GM18498 (cell line): Measurements from ENCODE around the gene HTR2A.

Experiments
- ATAC-seq: cut with Tn5 transposase; IDR thresholded peaks from one replicate; pipeline ENCODE4 v1.9.1; 2021; ENCODE audit warnings: mild to moderate bottlenecking, moderate library complexity; ENCODE audit not compliant: unreplicated experiment

Gene HTR2A

DNA sequence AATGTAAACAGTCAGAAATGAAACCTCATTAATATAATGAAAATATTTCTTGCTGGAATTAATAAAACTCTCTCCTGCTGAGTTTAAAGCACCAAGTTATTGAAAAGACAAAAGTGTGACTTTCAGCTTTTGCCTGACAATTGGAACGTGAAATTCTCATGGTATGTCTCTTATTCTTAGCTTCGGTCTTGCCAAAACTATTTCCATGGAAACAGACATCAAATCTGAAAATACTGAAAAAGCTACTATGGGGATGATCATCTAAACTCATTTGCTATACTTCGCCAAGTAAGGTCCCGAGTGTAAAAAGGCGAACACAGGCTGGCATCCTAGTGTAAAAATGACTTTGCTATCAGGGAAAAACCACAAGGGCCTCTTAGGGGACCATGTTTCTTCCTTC, 22.8 kb downstream of the HTR2A start:
- ATAC-seq = no peak

DNA sequence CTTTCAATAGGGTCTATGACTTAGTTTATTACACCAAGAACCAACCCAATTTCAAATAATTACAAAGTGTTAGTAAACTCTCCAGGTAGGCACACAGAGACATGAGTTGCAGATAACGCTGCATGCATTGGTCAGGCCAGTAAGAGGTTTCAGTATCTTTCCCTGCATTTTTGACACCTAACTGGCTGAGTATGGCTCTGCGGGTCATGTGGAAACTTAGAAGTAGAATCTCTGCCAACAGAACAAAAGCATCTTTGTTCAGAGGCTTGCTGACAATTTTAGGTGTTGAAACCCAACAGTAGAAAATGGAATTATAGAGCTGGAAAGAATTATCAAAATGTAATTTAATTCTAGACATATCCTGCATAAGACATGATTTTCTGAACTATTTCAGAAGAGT, 25.3 kb downstream of the HTR2A start:
- ATAC-seq = no peak

DNA sequence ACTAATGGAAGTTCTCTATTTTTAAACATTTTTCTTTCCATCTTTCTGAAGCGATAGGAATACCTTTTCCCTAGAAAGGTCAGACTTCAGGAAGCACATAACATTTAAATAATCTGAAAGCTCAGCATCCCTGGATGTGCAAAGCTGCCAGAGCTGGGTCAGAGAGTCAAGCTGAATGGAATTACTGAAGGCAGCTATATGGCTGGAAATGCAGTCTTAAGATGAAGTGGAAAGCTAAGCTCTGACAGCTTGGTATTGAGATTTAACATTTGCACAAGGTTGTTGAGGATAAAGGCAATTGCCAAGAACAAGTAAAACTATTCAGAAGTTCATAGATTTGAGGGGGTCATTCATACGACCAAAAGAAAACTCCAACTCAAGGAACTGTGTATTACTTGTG, 28.8 kb downstream of the HTR2A start:
- no peak for ATAC-seq

DNA sequence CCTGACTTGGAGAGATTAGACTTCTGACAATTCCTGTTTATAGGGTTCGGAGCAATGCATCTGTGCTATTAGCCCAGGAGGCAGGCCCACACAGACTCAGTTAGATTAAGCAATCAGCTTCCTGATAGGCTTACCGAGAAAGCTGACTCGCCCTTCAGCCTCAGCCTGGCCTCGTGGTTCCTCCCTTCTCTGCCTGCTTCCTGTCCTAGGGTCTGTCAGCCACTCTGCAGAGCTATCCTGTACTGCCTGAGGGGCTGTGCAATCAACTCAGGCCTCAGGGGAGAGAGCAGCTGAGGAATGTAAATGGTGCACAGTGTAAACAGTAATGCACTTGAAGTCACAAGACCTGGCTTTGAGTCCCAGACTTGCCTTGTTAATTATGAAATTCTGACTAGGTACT, 30.7 kb downstream of the HTR2A start:
- peak; percentile 67 for ATAC-seq

DNA sequence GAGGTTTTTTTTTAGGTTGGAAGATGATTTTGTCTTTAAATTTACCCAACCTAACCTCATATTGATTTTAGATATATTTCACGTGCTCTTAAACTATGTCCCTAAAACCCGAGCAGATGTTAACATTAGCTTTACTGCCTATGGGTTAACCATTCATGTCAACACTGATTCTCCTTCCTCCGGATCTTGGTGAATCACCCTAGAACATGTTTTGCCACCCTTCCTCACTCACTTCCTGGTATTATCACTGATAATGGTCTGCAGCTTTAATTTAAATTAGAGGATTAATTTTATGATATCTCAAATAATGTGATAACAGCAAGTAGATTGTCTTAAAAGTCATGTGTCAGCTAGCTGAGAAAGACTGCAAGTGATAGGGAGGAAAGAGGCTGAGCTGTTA, 31.9 kb downstream of the HTR2A start:
- ATAC-seq = no peak

DNA sequence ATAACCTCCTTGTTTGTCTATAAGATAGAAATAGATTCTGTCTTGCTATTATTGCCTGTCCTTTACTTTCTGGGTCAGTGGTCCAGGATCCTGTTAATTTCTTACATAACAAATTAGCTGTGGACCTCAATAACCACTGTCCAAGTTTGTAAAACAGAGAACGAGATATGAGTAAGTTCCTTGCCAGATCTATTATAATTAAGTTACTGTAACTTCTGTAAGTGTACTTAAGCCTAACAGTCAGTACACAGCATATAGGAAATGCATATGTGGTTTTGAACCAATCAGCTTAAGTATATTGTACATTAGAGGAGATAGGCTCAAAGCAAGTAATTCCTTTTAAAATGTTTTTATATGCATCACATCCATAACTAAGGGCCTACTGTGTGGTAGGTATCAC, 34.9 kb downstream of the HTR2A start:
- ATAC-seq = no peak

DNA sequence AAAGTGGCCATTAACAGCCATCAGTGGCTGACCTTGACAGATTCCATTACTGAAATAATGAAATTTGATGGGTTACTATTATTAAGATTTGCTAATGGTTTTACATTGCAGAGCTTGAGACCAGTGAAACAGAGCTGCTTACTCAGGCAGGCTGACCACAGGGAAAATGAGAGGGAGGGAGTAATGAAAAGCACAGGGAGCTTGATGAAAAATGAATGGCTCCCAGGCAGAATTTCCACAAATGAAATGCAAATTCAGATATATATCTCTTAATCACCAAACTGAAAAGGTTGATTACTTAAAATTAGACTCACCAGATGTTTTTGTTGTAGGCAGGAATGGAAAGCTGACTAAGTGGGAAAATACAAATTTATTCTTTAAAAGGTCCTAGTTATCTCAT, 36.1 kb downstream of the HTR2A start:
- ATAC-seq = no peak

DNA sequence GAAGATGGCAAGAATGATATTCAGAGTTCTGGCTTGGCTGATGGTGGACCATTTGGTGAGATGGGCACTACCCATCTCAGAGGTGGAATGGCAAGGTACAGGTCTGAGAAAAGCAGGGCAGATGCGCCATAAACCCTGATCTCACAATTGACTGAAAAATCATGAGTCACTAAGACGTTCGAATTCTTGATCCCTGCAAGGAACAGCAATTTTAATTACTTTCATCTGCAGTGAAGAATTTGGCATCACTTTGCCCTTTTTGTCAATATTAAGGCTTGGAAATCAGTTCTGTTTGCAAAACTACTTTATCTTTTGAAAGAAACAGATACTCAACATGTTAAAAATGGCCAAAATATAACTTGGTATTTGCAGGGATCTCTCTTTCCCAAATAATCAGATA, 38.1 kb downstream of the HTR2A start:
- no peak for ATAC-seq

DNA sequence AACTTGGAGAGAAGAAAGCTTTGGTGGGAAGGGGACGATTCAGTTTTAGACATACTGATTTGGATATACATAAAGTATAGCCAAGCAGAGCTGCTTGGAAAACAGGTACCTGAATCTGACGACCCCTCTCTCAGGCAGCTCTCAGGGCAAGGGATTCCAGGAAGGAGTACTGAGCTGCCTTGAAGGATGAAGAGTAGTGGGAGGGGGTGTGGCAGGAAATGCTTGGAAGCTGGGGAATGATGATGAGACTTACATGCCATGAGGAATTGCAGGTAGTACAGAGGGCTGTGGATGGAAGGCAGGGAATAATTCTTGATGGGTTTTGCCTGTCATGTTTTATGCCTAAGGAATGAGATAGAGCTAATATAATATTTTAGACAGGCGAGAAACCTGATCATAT, 38.7 kb downstream of the HTR2A start:
- ATAC-seq = no peak

DNA sequence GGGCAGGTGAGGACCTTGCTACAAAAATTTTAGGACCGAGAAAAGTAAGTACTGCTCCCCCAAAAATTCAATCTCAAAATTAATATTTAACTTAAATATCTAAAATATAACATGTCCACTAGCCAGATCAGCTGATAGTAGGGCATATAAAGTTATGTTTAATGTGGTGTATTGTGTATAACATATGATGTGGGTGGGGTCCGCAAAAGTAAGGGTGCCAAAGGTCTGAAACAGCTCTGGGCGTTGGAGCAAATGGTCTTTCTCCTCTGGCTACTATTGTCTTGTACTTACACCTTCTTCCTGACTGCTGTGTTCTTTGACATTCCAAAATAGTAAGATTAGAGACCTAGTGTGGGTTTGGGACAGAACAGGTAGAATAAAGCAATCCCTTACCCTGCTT, 41.2 kb downstream of the HTR2A start:
- ATAC-seq = no peak

DNA sequence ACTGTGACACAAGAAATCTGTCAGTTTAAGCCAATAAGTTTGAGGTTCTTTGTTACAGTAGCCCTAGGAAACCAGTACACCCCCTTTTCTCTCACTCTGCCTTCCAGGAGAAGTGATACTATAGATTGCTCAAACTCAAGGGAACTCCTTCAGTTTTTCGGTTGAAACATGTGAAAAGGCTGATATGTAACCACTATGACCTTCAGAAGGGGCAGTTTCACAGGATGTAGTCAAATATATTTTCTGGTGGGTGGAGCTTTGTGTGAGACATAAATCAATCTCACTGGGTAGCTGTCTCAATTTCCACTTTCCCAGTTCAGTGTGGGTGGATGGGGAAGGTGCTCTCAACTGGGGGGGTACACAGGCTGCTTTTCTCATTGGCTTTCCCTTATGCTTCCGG, 41.7 kb downstream of the HTR2A start:
- ATAC-seq = peak; percentile 75

DNA sequence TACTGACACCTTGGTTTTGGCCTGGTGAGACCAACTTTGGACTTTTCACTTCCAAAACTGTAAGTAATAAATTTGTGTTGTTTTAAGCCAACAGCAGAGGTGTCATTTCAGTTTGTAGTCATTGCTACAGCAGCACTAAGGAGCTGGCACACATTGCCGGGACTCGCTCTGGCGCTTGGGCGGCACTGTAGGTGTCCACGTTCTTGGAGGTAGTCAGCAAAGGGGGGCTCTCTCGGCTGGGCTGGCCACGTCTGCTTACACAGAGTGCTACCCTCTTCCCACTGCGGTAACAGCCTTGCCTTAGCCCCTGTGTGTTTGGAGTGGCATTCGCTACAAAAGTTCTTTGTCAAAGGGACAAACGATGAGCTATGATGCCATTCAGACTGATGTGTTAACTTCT, 44.7 kb downstream of the HTR2A start:
- ATAC-seq = no peak

DNA sequence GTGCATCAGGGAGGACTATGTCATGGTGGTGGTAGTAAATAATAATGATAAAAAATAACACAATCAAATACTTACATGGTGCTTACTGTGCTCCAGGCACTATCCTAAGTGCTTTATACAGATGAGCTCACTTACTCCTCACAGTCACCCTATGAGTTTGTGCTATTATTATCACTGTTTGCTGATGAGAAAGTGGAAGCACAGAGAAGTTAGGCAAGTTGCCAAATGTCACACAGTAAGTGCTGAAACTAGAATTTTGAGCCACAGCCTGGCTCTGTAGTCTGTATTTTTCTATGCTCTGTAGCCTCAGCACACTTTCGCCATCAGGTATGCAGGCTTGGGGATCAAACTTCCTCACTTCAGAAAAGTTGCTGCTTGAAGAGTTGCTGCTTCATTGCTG, 46.6 kb downstream of the HTR2A start:
- peak; percentile 50 for ATAC-seq

DNA sequence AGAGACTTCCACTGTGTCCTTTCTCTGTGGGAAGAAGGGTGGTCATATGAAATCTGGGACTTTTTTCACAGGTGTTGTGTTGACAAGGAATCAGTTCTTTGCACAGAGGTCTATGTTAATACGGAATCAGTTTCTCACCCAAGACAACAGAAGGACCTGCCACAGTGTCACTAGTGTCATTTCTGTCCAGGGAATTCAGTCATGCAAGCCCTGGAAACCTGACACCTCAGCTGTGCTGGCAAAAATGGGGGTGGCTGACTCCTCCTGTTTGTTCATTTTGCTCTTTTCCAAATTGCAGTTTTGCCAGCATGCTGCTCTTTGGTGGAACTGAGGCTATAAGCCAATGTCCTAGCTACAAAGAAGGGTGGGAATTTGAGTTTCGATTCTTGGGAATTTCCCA, 50.1 kb downstream of the HTR2A start:
- no peak for ATAC-seq

DNA sequence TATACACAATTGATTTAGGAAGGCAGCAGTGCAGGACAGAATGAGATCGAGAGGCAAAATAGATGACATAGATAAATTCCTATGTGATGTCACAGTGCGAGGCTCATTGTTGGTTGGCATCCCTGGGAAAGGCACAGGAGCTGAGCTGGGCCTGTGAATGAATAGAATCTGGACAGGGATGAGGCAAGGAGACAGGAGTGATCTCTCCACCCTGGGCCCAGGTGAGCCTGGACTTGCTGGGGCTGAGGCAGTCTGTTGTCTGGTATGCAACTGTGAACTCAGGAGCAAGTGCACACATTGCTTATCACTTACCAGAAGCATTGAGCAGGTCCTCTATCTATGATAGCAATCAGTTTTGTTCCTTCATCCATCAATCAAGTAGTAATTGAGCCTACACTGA, 51.7 kb downstream of the HTR2A start:
- no peak for ATAC-seq

DNA sequence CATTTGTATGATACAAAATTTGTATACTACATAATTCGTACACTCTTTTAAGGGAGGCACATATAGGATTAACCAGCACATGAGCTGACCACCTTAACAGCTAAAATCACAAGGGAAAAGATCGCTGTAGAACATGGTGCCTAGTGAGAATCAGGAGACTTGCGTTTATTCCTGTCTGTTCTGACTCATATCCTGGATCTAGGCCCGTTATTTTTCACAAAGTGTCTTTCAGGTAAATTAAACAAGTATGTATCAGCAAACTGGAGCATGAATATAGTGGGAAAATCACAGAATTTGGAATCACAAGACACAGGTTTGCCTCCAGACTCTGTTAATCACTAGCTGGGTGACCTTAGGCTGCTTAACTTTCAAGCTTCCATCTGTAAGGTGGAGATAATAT, 52.4 kb downstream of the HTR2A start:
- no peak for ATAC-seq

DNA sequence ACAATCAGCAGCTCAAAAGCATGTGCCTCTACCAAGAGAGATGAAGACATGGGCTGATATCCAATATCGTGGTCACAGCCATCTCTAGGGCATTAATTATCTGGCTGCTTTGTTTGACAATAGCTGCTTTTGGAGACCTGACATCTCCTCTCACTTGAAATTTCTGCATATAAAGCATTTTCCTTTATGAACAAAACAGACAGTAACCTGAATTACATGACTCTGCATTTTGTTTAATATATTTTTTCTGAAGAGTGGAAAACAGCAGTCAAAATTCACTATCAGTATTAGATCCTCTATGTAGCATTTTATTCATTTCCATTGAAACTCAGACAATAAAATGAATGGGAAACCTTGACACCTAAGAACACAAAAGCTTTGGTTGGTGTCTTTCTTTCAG, 57.5 kb downstream of the HTR2A start:
- ATAC-seq = no peak

DNA sequence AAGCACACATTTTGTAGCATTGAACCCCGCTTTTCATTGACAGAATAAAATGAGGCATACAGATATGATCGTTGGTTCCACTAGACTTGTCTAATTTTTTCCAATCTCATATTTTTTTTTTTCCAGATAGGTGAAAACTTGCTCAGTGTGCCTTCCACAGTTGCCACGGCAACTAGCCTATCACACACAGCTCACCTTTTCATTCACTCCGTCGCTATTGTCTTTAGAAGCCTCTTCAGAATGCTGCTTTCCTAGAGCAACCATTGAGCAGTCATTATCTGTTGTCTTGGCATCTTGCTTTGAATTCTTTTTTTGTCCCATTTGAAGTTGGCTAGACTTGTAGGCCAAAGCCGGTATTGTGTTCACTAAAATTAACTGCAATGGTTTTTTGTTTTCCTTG, 62.2 kb downstream of the HTR2A start:
- no peak for ATAC-seq

DNA sequence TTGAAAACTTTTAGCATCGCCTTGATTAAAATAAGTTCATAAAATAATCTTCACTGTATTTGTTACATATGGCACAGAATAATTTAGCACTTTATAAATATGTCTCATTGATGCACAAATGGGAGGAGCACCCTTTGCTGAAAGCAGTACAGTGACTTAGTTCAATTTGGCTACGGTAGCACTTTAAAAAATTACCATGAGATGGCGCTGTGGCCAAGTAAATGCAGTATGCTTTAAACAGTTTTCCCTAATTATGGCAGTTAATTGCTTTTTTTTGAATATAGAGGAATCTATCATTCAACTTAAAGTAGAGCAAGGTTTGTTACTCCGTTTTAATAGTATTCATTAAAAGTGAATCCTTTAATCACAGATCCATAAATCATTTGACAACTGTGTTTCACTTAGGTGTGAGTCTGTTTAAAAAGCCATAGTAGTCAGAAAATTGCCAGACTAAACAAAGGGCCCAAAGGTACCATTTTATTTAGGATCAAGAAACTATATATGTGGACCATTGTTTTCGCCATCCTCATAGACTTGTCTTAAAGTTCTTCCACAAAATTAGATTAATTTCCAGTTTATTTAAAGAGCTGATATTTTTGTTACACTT, 65.2 kb downstream of the HTR2A start:
- no peak for ATAC-seq

DNA sequence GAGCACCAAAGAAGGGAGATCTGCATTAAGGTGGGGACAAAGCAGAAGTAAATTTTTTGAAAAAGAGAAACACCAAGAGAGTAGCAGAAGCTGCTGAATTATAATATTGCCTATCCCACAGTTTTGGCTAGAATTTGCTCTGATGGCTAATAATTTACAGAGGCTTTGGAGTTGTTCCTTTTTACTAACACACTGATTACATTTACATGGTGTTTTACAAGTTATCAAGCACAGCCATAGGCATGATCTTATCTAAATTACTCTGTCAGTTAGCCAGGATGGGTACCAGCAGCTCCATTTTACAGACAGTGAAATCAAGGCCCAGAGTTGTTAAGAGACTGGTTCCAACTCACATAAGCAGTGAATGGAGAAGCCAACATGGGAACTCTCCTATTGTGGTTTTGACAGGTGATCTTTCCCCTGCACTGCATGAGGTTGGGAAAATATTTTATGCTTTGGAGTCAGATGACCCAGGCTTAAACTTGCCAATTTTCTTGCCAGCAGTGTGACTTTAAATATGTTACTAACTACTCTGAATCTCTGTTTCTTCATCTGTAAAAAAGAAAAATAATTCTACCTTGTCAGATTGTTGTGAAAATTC, 66.3 kb downstream of the HTR2A start:
- no peak for ATAC-seq

DNA sequence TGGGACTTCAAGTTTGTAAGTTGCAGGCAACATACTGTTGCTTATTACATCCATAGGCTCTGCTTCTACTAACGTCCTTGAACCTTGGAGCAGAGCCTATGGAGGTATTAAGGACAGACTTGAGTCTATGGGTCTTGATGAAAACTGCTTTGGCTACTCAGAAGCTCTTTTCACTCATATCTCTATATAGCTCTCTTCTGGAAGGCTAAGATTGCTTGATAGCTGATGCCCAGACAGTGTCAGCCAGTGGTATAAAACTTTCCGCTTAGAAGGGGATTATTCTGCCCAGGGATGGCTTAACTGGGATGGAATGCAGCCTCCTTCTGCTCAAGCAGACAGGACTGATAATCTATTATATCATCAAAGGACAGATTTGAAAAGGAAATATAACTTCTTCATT, 74.3 kb downstream of the HTR2A start:
- ATAC-seq = no peak

DNA sequence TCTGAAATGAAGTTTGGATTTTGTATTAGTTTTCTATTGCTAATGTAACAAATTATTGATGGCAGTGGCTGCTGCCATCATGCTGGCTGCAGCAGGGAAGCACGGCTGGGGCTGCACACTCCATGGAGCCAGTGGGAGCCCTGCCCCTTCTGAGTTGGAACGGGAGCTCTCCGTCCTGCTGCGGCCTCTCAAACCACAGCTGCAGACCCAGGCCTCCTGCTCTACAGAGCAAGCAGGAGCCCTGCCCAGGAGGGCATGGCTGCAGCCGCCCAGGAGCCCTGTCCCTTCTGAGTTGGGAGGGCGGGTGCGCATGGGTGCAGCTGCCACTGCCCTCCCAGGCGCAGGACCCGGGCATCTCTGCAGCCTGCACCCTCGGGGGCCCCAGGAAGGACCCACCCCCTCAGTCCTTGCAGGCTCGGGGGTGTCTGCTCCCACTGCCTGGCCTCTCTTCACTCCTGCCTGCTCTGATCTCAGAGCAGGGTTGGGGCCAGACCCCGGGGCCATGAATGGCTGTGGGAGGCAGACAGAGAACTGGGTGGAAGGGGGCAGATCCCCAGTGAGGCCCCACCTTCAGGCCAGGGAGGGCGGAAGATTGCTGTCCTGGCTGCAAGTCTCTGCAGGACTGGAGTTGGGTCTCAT, 78.9 kb downstream of the HTR2A start:
- ATAC-seq = no peak

DNA sequence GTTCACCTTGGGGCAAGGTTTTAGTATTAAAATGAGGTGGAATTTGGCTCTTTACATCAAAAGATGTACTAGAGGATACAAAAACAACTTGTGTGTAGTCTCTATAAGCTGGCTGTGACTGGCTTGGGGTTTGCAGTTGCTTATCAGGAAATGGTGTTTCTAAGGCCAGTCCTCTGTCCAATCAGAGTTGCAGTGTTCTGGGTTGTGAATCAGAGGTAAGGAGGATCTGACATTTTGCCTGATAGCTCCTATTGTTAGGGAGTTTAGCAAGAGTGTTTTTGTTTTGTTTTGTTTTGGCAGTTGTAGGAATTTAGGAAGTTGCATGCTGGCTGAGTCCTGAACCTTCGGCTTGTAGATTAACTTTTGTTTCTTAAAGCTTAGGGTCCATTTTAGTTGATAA, 79.8 kb downstream of the HTR2A start:
- no peak for ATAC-seq
